ENCODE data around the gene DOCK10.

DNA sequence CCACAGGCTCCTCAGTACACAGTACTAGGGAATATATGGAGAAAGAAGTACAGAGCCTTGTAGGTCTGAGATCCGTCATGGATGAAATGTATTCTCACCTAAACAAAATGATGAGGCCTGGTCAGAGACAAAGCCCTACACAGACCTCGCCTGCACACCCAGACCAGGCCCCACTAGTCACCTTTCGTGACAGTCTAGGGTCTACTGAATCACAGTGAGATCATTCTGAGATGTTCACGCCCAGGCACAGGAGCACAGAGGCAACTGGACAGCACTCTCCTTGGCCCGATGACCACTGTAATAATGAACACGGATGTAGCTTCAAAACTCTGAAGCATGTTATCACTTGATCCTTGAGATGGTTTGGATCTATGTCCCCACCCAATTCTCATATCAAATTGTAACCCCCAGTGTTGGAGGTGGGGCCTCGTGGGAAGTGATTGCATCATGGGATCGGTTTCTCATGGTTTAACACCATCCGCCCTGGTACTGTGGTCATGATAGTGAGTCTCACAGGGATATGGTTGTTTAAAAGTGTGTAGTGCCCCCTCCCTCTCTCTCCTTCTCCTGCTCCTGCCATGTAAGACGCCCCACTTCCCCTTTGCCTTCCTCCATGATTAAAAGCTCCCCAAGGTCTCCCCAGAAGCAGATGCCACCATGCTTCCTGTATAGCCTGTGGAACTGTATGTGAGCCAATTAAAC is 15.1 kb downstream of the DOCK10 start:
- TF ChIP-seq, protein P1, sequence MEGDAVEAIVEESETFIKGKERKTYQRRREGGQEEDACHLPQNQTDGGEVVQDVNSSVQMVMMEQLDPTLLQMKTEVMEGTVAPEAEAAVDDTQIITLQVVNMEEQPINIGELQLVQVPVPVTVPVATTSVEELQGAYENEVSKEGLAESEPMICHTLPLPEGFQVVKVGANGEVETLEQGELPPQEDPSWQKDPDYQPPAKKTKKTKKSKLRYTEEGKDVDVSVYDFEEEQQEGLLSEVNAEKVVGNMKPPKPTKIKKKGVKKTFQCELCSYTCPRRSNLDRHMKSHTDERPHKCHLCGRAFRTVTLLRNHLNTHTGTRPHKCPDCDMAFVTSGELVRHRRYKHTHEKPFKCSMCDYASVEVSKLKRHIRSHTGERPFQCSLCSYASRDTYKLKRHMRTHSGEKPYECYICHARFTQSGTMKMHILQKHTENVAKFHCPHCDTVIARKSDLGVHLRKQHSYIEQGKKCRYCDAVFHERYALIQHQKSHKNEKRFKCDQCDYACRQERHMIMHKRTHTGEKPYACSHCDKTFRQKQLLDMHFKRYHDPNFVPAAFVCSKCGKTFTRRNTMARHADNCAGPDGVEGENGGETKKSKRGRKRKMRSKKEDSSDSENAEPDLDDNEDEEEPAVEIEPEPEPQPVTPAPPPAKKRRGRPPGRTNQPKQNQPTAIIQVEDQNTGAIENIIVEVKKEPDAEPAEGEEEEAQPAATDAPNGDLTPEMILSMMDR (conservative IDR thresholded peaks at IDR 0.05 in 1 of 2, IDR thresholded peaks at IDR 0.05 in 1 of 2; ENCODE audit: low read depth in 1 of 2, low read length in 2 of 2), result no peak
- no peak for TF ChIP-seq EZH2 (IDR thresholded peaks at IDR 0.05; ENCODE audit: low read length, missing control alignments)
